A673 (cell line): ENCODE results near the gene AKAP6. TPM values are rescaled to one million over a fixed set of nuclear protein-coding genes. Genes with fewer than 3 reads are reported as not detected.

Source experiments
- BruUV-seq: library from RNA; stranded (reverse); fragments of 400-500 nt; replicated peaks from 2 replicates; lab custom pipeline; 2021; lab: Mats Ljungman, UMichigan
- CTCF ChIA-PET: fragments of 300-600 bp; sonication (Branson Sonifier 250); formaldehyde crosslinking; loops from one replicate; lab custom pipeline; 2022; ENCODE audit warnings: antibody characterized with exemption; lab: Charles Lee
- POLR2A ChIA-PET: fragments of 300-600 bp; sonication (Branson Sonifier 250); formaldehyde crosslinking; loops from one replicate; lab custom pipeline; 2022; ENCODE audit warnings: antibody characterized with exemption; ENCODE audit not compliant: low non-redundant PET; lab: Charles Lee
- DNase-seq: peaks from one replicate; pipeline ENCODE4 v3.0.0-alpha.2; 2015; ENCODE audit warnings: low spot score
- H3K27ac ChIP-seq: fragments of 200-600 bp; sonication (generic); 2 replicates; pipeline ENCODE4 v1.5.1; 2016; ENCODE audit warnings: mixed run types, low read depth, mild to moderate bottlenecking, mixed read lengths, antibody characterized with exemption, low read length; ENCODE audit not compliant: poor library complexity, severe bottlenecking
- H3K27me3 ChIP-seq: fragments of 200-600 bp; sonication (generic); replicated peaks from 2 replicates; pipeline ENCODE4 v1.6.1; 2017; ENCODE audit warnings: mixed run types, low read depth, mild to moderate bottlenecking, mixed read lengths, antibody characterized with exemption, low read length; ENCODE audit not compliant: insufficient read depth, poor library complexity
- H3K36me3 ChIP-seq: fragments of 200-600 bp; sonication (generic); 2 replicates; pipeline ENCODE4 v1.6.1; 2016; ENCODE audit warnings: mixed run types, mild to moderate bottlenecking, mixed read lengths, antibody characterized with exemption, low read length; ENCODE audit not compliant: insufficient read depth, poor library complexity, severe bottlenecking
- H3K4me1 ChIP-seq: fragments of 200-600 bp; sonication (generic); 2 replicates; pipeline ENCODE4 v1.6.1; 2017; ENCODE audit warnings: mixed run types, mild to moderate bottlenecking, mixed read lengths, antibody characterized with exemption, low read length; ENCODE audit not compliant: insufficient read depth, poor library complexity, severe bottlenecking
- H3K4me3 ChIP-seq: fragments of 200-600 bp; sonication (generic); 2 replicates; pipeline ENCODE4 v1.5.1; 2016; ENCODE audit warnings: low read depth, mixed run types, mild to moderate bottlenecking, mixed read lengths, low read length; ENCODE audit not compliant: poor library complexity, severe bottlenecking
- H3K9me3 ChIP-seq: fragments of 200-600 bp; sonication (generic); 2 replicates; pipeline ENCODE4 v1.6.1; 2016; ENCODE audit warnings: mixed run types, low read depth, mild to moderate bottlenecking, mixed read lengths, antibody characterized with exemption, low read length; ENCODE audit not compliant: poor library complexity, severe bottlenecking
- CTCF ChIP-seq: fragments of 300-800, 200-600 bp; sonication (generic); conservative IDR thresholded peaks from 2 replicates; pipeline ENCODE4 v1.5.1; 2017; ENCODE audit warnings: low read depth, mild to moderate bottlenecking, antibody characterized with exemption, low read length, moderate library complexity, mixed read lengths
- EZH2 ChIP-seq: fragments of 200-600 bp; sonication (generic); IDR thresholded peaks from 2 replicates; pipeline ENCODE4 v1.6.1; 2017; ENCODE audit warnings: borderline replicate concordance, low read depth, mild to moderate bottlenecking, mixed read lengths, antibody characterized with exemption, low read length; ENCODE audit not compliant: poor library complexity, severe bottlenecking
- intact Hi-C: fragments of 100-400 bp; cut with micrococcal nuclease; formaldehyde crosslinking; loops from one replicate; pipeline ENCODE4 v1.10.0; 2022; ENCODE audit not compliant: unreplicated experiment
- total RNA-seq: library from RNA; stranded (reverse); gene quantifications from 2 replicates; pipeline ENCODE4 v1.2.3, GENCODE V29; 2021

Gene AKAP6
- total RNA-seq, 1 experiment from 2014 or later: 0.73 TPM

- Histone ChIP-seq H3K27me3 (no peaks in the 10 kb centered on the region), H3K27ac (no peak overlapping the region), H3K9me3 (peaks cover 5% of the 10 kb centered on the region), H3K36me3 (no peaks in the 10 kb centered on the region), H3K4me1 (no peaks in the 10 kb centered on the region), H3K4me3 (no peak overlapping the region)
- no peak for TF ChIP-seq CTCF
- TF ChIP-seq EZH2: no peak
- no TSS peak for BruUV-seq
- ChIA-PET CTCF (no interaction called here), POLR2A (no interaction called here)
- intact Hi-C loops: no loop called here
- no peak for DNase-seq
Observed at GRCh38 chr14:32620303-32620702, 291.2 kb downstream of the AKAP6 start.

- no peak for DNase-seq
- Histone ChIP-seq H3K36me3 (no peaks in the 10 kb centered on the region), H3K27ac (no peak overlapping the region), H3K4me1 (no peaks in the 10 kb centered on the region), H3K9me3 (peaks cover 5% of the 10 kb centered on the region), H3K27me3 (no peaks in the 10 kb centered on the region), H3K4me3 (no peak overlapping the region)
- intact Hi-C loops: no loop called here
- no TSS peak for BruUV-seq
- CTCF ChIA-PET: no interaction called here
- POLR2A ChIA-PET: no interaction called here
- TF ChIP-seq EZH2: no peak
- TF ChIP-seq CTCF: no peak
Observed at GRCh38 chr14:32620724-32621123, 291.6 kb downstream of the AKAP6 start.

- ChIA-PET CTCF (no interaction called here), POLR2A (no interaction called here)
- no peak for DNase-seq
- H3K36me3 ChIP-seq: no peaks in the 10 kb centered on the region
- no peaks in the 10 kb centered on the region for H3K4me1 ChIP-seq
- no peak overlapping the region for H3K27ac ChIP-seq
- H3K4me3 ChIP-seq: no peak overlapping the region
- BruUV-seq: no TSS peak
- no peaks in the 10 kb centered on the region for H3K27me3 ChIP-seq
- no peak for TF ChIP-seq CTCF
- TF ChIP-seq EZH2: no peak
- H3K9me3 ChIP-seq: peaks cover 5% of the 10 kb centered on the region
- intact Hi-C loops: no loop called here
Observed at GRCh38 chr14:32621585-32621984, 292.5 kb downstream of the AKAP6 start.
